22Rv1 (cell line): ENCODE results near the gene HBA1.

Source experiments
- H3K27ac ChIP-seq: fragments of 450-650 bp; 2 replicates; pipeline ENCODE4 v1.5.1; 2017
- CTCF ChIP-seq: fragments of 450-650 bp; IDR thresholded peaks from 2 replicates; pipeline ENCODE4 v1.5.1; 2017; ENCODE audit warnings: mild to moderate bottlenecking
- ZFX ChIP-seq: fragments of 450-650 bp; IDR thresholded peaks from 2 replicates; pipeline ENCODE4 v1.6.1; 2017; ENCODE audit warnings: antibody characterized with exemption, borderline replicate concordance

The HBA1 gene

GRCh38 chr16:220021-220420, 43.5 kb downstream of the HBA1 start:
- no peak for TF ChIP-seq ZFX
- TF ChIP-seq CTCF = no peak
- H3K27ac ChIP-seq = no peak overlapping the region
